PC-3 (cell line): ENCODE data around the gene ESPNL. TPM values are rescaled to one million over a fixed set of nuclear protein-coding genes. Genes with fewer than 3 reads are reported as not detected.

Experiments used
- ATAC-seq: fragments of 200-7000 bp; cut with Tn5 transposase; 2 replicates; pipeline ENCODE4 v1.9.1; 2020; ENCODE audit warnings: mild to moderate bottlenecking, moderate library complexity
- BruUV-seq: library from RNA; stranded (reverse); fragments of 400-500 nt; replicated peaks from 2 replicates; lab custom pipeline; 2021; lab: Mats Ljungman, UMichigan
- CTCF ChIA-PET: fragments of 300-600 bp; sonication (Branson Sonifier 250); formaldehyde crosslinking; loops from one replicate; lab custom pipeline; 2022; ENCODE audit warnings: antibody characterized with exemption; lab: Charles Lee
- POLR2A ChIA-PET: fragments of 300-600 bp; sonication (Branson Sonifier 250); formaldehyde crosslinking; loops from one replicate; lab custom pipeline; 2022; ENCODE audit warnings: antibody characterized with exemption; ENCODE audit not compliant: unreplicated experiment; lab: Charles Lee
- DNase-seq: peaks from one replicate; pipeline ENCODE4 v3.0.0-alpha.2; 2015
- H2AFZ ChIP-seq: fragments of 300-600 bp; sonication (generic); 2 replicates; pipeline ENCODE4 v1.6.0; 2016; ENCODE audit warnings: antibody characterized with exemption, low read length
- H3F3A ChIP-seq: fragments of 300-600 bp; sonication (generic); one replicate; pipeline ENCODE4 v1.6.0; 2017; ENCODE audit warnings: antibody characterized with exemption, low read length, control low read depth, mild to moderate bottlenecking; ENCODE audit not compliant: unreplicated experiment
- H3K27ac ChIP-seq: fragments of 300-600 bp; sonication (generic); 2 replicates; pipeline ENCODE4 v1.5.1; 2016; ENCODE audit warnings: mild to moderate bottlenecking, low read length
- H3K27me3 ChIP-seq: fragments of 300-600 bp; sonication (generic); 2 replicates; pipeline ENCODE4 v1.6.1; 2016; ENCODE audit warnings: low read length, mixed read lengths
- H3K36me3 ChIP-seq: fragments of 300-600 bp; sonication (generic); 2 replicates; pipeline ENCODE4 v1.6.1; 2016; ENCODE audit warnings: low read depth, mixed run types, low read length, mixed read lengths
- H3K4me1 ChIP-seq: fragments of 300-600 bp; sonication (generic); 2 replicates; pipeline ENCODE4 v1.5.1; 2016; ENCODE audit warnings: low read length; ENCODE audit not compliant: insufficient read depth
- H3K4me2 ChIP-seq: fragments of 300-600 bp; sonication (generic); 2 replicates; pipeline ENCODE4 v1.6.0; 2016; ENCODE audit warnings: low read length
- H3K4me3 ChIP-seq: fragments of 300-600 bp; sonication (generic); 2 replicates; pipeline ENCODE4 v1.5.1; 2016; ENCODE audit warnings: mild to moderate bottlenecking, low read length, mixed read lengths
- H3K79me2 ChIP-seq: fragments of 300-600 bp; sonication (generic); 2 replicates; pipeline ENCODE4 v1.6.1; 2017; ENCODE audit warnings: low read length, mixed read lengths
- H3K9ac ChIP-seq: fragments of 300-600 bp; sonication (generic); 2 replicates; pipeline ENCODE4 v1.6.0; 2016; ENCODE audit warnings: mild to moderate bottlenecking, low read length
- H3K9me2 ChIP-seq: fragments of 300-600 bp; sonication (generic); replicated peaks from 2 replicates; pipeline ENCODE4 v1.6.1; 2016; ENCODE audit warnings: mixed run types, low read length, mixed read lengths
- H3K9me3 ChIP-seq: fragments of 300-600 bp; sonication (generic); 2 replicates; pipeline ENCODE4 v1.6.1; 2016; ENCODE audit warnings: low read length, mixed read lengths
- H4K20me1 ChIP-seq: fragments of 300-600 bp; sonication (generic); 2 replicates; pipeline ENCODE4 v1.6.1; 2016; ENCODE audit warnings: low read length, mixed read lengths
- CTCF ChIP-seq: fragments of 300-600 bp; sonication (generic); conservative IDR thresholded peaks from 2 replicates; pipeline ENCODE4 v1.5.1; 2017; ENCODE audit warnings: antibody characterized with exemption, low read depth, mild to moderate bottlenecking, low read length
- EZH2 ChIP-seq: fragments of 300-600 bp; sonication (generic); IDR thresholded peaks from one replicate; pipeline ENCODE4 v1.6.1; 2017; ENCODE audit warnings: antibody characterized with exemption, mild to moderate bottlenecking, low read length; ENCODE audit not compliant: unreplicated experiment
- EZH2phosphoT487 ChIP-seq: fragments of 300-600 bp; sonication (generic); IDR thresholded peaks from 2 replicates; pipeline ENCODE4 v1.6.1; 2018; ENCODE audit warnings: mild to moderate bottlenecking, antibody characterized with exemption, low read length, borderline replicate concordance
- intact Hi-C: fragments of 100-400 bp; cut with micrococcal nuclease; formaldehyde crosslinking; loops from 2 replicates; pipeline ENCODE4 v1.9.0; 2023
- total RNA-seq: library from RNA; depleted of rRNA; stranded (reverse); fragments of >200 nt; gene quantifications from 2 replicates; pipeline ENCODE4 v1.2.3, GENCODE V29; 2014

The ESPNL gene
- total RNA-seq, 1 experiment from 2014 or later: not detected

GRCh38 chr2:238120463-238121298, 20.5 kb downstream of the ESPNL start:
- H3K9me2 ChIP-seq: no peaks in the 10 kb centered on the region

GRCh38 chr2:238121511-238122286, 21.6 kb downstream of the ESPNL start:
- no TSS peak for BruUV-seq
- Histone ChIP-seq H3K4me1 (no peaks in the 10 kb centered on the region; the same call in 1 of the 2 replicates), H4K20me1 (no peaks in the 10 kb centered on the region), H3F3A (no peaks in the 10 kb centered on the region), H3K27ac (no peak overlapping the region), H2AFZ (no peak overlapping the region), H3K9me3 (no peaks in the 10 kb centered on the region), H3K36me3 (no peaks in the 10 kb centered on the region), H3K4me2 (no peak overlapping the region), H3K9ac (no peak overlapping the region), H3K79me2 (no peaks in the 10 kb centered on the region), H3K27me3 (no peaks in the 10 kb centered on the region), H3K4me3 (no peak overlapping the region), H3K9me2 (no peaks in the 10 kb centered on the region)
- intact Hi-C loops: no loop called here
- POLR2A ChIA-PET: no interaction called here
- CTCF ChIA-PET: no interaction called here
- ATAC-seq (no peak), DNase-seq (no peak)
- no peak for TF ChIP-seq EZH2

More at GRCh38 chr2:238120463-238121298, 20.5 kb downstream of the ESPNL start:
- Histone ChIP-seq H3F3A (no peaks in the 10 kb centered on the region), H4K20me1 (no peaks in the 10 kb centered on the region), H3K79me2 (no peaks in the 10 kb centered on the region), H3K9me3 (no peaks in the 10 kb centered on the region), H3K4me3 (no peak overlapping the region), H3K27ac (no peak overlapping the region), H3K9ac (no peak overlapping the region), H2AFZ (no peak overlapping the region), H3K36me3 (no peaks in the 10 kb centered on the region), H3K27me3 (no peaks in the 10 kb centered on the region), H3K4me1 (no peaks in the 10 kb centered on the region; the same call in 1 of the 2 replicates), H3K4me2 (no peak overlapping the region)
- no peak for TF ChIP-seq EZH2
- TF ChIP-seq EZH2phosphoT487: no peak
- TF ChIP-seq CTCF: no peak
- intact Hi-C loops: no loop called here
- DNase-seq: no peak
- ATAC-seq: no peak
- ChIA-PET CTCF (no interaction called here), POLR2A (no interaction called here)
- no TSS peak for BruUV-seq

- CTCF ChIA-PET: no interaction called here
- no peaks in the 10 kb centered on the region for H3K27me3 ChIP-seq
- H3K27ac ChIP-seq: no peak overlapping the region
- H3K9ac ChIP-seq: no peak overlapping the region
- POLR2A ChIA-PET: no interaction called here
- TF ChIP-seq EZH2 (no peak), EZH2phosphoT487 (no peak), CTCF (no peak)
- no peak overlapping the region for H3K4me3 ChIP-seq
- no peaks in the 10 kb centered on the region for H3K9me2 ChIP-seq
- no peaks in the 10 kb centered on the region for H3K9me3 ChIP-seq
- H2AFZ ChIP-seq: no peak overlapping the region
- H3F3A ChIP-seq: no peaks in the 10 kb centered on the region
- H3K4me1 ChIP-seq: no peaks in the 10 kb centered on the region
- intact Hi-C loops: no loop called here
- no peak overlapping the region for H3K4me2 ChIP-seq
- no peaks in the 10 kb centered on the region for H4K20me1 ChIP-seq
- H3K79me2 ChIP-seq: no peaks in the 10 kb centered on the region
- no peak for ATAC-seq
- DNase-seq: no peak
- no peaks in the 10 kb centered on the region for H3K36me3 ChIP-seq
- BruUV-seq: no TSS peak
These were observed 22.4 kb downstream of the ESPNL start for GRCh38 chr2:238122287-238123217.
